ES-I3 (cell line): ENCODE results near the gene SUPT6H.

Source experiments
- H3K36me3 ChIP-seq: 2 replicates; pipeline ENCODE4 v1.6.1; 2013; ENCODE audit warnings: mild to moderate bottlenecking, low read length, control low read depth, moderate library complexity; ENCODE audit not compliant: insufficient read depth
- H3K4me1 ChIP-seq: 2 replicates; pipeline ENCODE4 v1.6.1; 2013; ENCODE audit warnings: mild to moderate bottlenecking, control low read depth, low read length; ENCODE audit not compliant: insufficient read depth
- H3K9ac ChIP-seq: 2 replicates; pipeline ENCODE4 v1.6.1; 2013; ENCODE audit warnings: low read depth, mild to moderate bottlenecking, low read length, moderate library complexity
- H3K9me3 ChIP-seq: 2 replicates; pipeline ENCODE4 v1.6.1; 2013; ENCODE audit warnings: mild to moderate bottlenecking, low read length, moderate library complexity; ENCODE audit not compliant: control insufficient read depth, insufficient read depth

The SUPT6H gene

GRCh38 chr17:28738680-28739384 is 76.8 kb downstream of the SUPT6H start:
- Histone ChIP-seq H3K9me3 (no peaks in the 10 kb centered on the region), H3K9ac (no peak overlapping the region)

DNA sequence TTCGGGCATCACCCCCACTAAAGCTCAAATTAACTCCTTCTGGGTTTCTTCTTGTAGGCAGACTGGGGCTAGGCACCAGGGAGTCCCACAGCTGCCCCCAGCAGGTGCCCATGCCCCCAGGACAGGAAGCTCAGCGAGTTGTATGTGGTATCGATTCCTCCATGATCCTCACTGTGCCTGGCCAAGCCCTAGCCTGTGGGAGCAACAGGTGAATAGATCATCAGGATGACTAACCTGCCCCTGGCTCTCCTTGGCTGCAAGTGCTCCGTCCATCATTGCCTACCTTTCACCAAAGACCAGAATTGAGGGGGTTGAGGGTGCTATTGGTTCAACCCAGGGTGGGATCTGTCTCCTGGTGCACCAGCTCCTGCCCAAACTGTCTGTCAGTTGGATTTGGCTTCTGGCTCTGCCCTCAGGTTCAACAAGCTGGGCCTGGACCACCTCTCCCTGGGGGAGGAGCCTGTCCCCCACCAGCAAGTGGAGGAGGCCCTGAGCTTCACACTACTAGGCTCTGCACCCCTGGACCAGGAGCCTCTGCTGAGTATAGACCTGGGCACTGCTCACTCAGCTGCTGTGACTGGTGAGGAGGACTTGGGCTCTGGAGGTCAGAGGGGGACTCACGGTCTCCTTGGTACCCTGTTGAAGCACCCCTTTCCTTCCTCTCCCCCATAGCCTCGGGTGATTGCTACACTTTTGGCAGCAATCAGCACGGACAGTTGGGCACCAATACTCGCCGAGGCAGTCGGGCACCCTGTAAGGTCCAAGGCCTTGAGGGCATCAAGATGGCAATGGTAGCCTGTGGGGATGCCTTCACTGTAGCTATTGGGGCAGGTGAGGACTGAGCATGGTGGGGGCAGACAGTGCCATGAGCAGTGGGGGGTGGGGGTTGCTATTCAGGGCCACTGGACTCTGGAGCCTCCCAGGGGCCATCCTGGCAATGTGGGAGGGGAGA is 78.7 kb downstream of the SUPT6H start:
- H3K36me3 ChIP-seq = peaks cover 3% of the 10 kb centered on the region; the same call in 1 of the 2 replicates
- no peak overlapping the region for H3K9ac ChIP-seq
- H3K4me1 ChIP-seq = peaks cover 7% of the 10 kb centered on the region; the same call in 1 of the 2 replicates
- no peaks in the 10 kb centered on the region for H3K9me3 ChIP-seq

More at GRCh38 chr17:28738680-28739384, 76.8 kb downstream of the SUPT6H start:
- peaks cover 7% of the 10 kb centered on the region; the same call in 1 of the 2 replicates for H3K4me1 ChIP-seq
- H3K36me3 ChIP-seq = peaks cover 5% of the 10 kb centered on the region; the same call in 1 of the 2 replicates

GRCh38 chr17:28741358-28742349 is 79.6 kb downstream of the SUPT6H start:
- Histone ChIP-seq H3K4me1 (peaks cover 15% of the 10 kb centered on the region; the same call in 1 of the 2 replicates), H3K9ac (no peak overlapping the region), H3K36me3 (peaks cover 7% of the 10 kb centered on the region), H3K9me3 (no peaks in the 10 kb centered on the region)

GRCh38 chr17:28743243-28744103 is 81.5 kb downstream of the SUPT6H start, which contains the start of gene TRAF4:
TRAF4 (plus strand) TSS chr17:28744011; CDS start chr17:28744113, 102 bp downstream.
- Histone ChIP-seq H3K9ac (peak within 1 kb of the TSS; percentile 96), H3K36me3 (peaks cover 24% of the 10 kb centered on the region), H3K9me3 (no peaks in the 10 kb centered on the region), H3K4me1 (peaks cover 18% of the 10 kb centered on the region; the same call in 1 of the 2 replicates)

DNA sequence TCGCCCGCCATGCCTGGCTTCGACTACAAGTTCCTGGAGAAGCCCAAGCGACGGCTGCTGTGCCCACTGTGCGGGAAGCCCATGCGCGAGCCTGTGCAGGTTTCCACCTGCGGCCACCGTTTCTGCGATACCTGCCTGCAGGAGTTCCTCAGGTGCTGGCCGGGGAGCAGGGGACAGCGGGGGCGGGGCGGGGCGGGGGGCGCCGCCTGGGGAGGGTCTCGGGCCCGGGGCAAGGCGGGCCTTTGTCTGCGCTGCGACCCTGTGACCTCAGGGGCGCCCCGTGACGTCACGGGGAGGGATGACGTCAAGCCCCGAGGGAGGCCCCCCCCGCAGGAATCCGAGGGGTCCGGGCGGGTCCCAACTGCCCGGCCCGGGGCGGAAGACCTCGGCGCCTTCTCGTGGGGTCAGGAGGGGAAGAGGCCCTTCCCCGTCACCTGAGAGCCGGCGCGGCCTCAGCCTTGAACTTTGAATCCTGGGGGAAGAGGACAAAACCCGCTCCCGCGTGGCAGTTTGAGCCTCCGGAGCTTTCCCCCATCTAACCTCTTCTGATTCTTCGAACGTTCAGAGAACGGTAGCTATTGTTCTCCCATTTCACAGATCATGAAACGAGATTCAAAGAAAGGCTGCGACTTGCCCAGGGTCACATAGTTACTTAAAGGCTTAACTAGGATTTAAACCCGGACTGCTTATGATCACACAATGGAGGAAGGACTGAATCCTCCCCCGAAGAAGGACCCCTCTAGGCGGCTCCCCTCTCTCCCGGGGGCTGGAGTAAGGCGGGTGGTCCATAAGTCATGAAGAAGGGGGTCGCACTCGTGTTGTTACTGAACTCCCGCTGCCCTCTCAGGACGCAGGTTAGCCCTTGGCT is 82.3 kb downstream of the SUPT6H start:
- H3K9ac ChIP-seq = peak overlapping the region; percentile 96
- peaks cover 24% of the 10 kb centered on the region for H3K36me3 ChIP-seq
- H3K4me1 ChIP-seq = peaks cover 18% of the 10 kb centered on the region; the same call in 1 of the 2 replicates
- no peaks in the 10 kb centered on the region for H3K9me3 ChIP-seq

DNA sequence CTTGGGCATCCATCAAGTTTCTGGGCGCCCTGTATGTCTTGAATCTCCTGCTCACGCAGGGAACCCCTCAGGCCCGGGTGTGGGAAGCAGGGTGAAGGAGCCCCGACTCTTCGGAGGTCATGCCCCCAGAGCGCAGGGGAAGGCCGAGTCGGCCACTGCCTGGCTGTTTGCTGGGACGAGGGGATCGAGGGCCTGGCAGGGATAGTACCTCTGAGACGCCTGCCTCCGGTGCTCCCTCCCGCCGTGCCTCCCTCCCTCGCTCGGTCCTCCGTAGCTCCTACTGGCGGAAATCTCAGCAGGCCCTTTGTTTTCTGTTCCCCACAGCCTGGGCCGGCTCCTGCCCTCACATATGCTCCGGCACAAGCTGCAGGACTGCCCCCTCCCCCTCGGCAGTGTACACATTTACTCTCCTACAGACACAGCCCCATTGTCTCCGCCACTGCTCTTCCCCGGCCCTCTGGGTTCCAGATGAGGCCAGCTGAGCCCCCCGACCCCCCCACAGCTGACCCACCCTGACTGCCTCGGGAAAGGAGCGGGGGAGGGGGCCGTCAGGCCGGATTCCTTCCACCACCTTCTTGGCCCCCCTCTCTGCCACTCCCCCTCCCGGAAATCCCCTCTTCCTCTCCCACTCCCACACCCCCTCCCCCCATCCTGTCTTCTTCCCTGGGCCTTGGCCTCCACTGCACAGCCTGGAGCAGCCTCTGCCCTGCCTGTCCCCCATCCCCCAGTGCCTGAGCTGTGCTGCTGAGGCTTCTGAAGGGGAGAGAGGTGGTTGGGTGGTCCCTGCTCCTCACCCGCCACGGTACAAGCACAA is 83.2 kb downstream of the SUPT6H start:
- H3K36me3 ChIP-seq = peaks cover 24% of the 10 kb centered on the region
- peak overlapping the region; percentile 96 for H3K9ac ChIP-seq
- peaks cover 18% of the 10 kb centered on the region; the same call in 1 of the 2 replicates for H3K4me1 ChIP-seq
- H3K9me3 ChIP-seq = no peaks in the 10 kb centered on the region

DNA sequence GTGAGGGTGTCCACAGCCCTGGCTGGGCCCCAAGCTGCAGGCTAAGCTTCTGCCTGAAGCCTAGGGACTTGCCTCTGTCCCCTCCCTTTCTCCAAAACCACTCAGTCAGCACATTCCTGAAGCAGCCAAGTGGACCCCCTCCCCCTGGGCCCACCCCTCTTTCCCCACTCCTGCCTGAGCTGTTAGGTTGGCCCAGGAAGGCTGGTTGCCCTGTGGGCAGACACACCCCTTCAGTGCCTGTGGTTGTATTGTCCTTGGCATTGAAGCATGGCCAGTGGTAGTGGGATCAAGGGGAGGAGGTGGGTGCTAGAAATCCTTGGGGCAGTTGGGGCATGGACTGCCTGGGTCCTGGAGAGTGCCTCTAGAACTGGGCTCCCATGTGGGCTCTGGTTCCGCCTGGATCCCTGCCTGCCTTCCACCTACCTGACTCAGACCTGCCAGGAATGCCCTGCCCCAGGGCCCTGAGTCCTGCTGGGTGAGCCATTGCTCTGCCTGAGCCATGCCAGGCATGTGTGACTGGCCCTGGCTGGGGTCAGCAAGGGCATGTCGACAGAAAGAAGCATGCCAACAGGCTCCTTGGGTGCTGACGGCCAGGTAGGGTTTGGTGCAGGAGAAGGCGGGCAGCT is 83.9 kb downstream of the SUPT6H start:
- H3K9ac ChIP-seq = peak overlapping the region; percentile 96
- H3K9me3 ChIP-seq = no peaks in the 10 kb centered on the region
- peaks cover 31% of the 10 kb centered on the region for H3K36me3 ChIP-seq
- H3K4me1 ChIP-seq = peaks cover 25% of the 10 kb centered on the region; the same call in 1 of the 2 replicates

DNA sequence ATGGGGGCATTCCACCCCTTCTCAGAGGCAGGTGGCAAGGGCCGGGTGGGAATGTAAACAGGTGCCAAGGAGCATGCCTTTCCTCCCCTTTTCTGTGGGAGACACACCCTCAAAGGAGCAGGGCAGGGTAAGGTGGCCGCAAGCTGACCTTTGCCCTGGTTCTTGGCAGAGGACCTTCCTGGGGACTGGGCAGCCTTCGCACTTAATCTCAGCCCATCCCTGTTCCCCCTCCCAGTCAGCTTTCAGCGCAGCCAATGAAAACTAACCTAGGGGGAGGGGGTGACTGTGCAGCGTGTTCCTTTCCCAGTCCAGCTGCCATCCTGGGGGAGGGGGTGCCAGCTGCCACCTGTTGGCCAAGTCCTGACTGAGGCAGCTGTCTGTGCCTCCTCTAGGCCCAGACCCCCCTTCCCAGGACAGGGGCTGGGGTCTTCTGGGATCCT is 84.6 kb downstream of the SUPT6H start:
- Histone ChIP-seq H3K4me1 (peaks cover 25% of the 10 kb centered on the region; the same call in 1 of the 2 replicates), H3K36me3 (peaks cover 33% of the 10 kb centered on the region), H3K9ac (peak overlapping the region; percentile 4; the same call in 1 of the 2 replicates)

GRCh38 chr17:28747051-28747691 is 85.2 kb downstream of the SUPT6H start:
- no peaks in the 10 kb centered on the region for H3K9me3 ChIP-seq
- H3K9ac ChIP-seq = no peak overlapping the region
- H3K36me3 ChIP-seq = peaks cover 33% of the 10 kb centered on the region
- H3K4me1 ChIP-seq = peaks cover 21% of the 10 kb centered on the region; the same call in 1 of the 2 replicates

More for the DNA sequence above, 84.6 kb downstream of the SUPT6H start:
- no peaks in the 10 kb centered on the region for H3K9me3 ChIP-seq

DNA sequence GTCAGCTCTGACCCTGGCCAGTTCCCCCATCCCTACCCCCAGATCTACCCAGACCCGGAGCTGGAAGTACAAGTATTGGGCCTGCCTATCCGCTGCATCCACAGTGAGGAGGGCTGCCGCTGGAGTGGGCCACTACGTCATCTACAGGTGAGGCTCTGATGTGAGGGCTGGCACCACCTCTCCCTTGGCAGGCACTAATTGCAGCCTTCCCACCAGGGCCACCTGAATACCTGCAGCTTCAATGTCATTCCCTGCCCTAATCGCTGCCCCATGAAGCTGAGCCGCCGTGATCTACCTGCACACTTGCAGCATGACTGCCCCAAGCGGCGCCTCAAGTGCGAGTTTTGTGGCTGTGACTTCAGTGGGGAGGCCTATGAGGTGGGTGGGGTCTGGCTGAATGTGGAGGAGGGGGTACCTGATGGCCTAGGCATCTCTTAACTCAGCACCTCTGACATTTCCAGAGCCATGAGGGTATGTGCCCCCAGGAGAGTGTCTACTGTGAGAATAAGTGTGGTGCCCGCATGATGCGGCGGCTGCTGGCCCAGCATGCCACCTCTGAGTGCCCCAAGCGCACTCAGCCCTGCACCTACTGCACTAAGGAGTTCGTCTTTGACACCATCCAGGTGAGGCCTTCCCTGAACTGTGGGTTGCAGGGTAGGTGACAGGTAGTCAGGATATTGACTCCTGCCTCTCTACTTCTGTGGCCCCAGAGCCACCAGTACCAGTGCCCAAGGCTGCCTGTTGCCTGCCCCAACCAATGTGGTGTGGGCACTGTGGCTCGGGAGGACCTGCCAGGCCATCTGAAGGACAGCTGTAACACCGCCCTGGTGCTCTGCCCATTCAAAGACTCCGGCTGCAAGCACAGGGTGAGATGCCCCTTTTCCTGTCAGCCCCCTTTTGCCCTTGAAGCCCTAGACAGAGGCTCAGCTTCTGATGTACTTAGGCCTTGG is 86.1 kb downstream of the SUPT6H start:
- Histone ChIP-seq H3K9ac (no peak overlapping the region), H3K36me3 (peaks cover 33% of the 10 kb centered on the region), H3K4me1 (peaks cover 18% of the 10 kb centered on the region; the same call in 1 of the 2 replicates), H3K9me3 (no peaks in the 10 kb centered on the region)
